Measurements from ENCODE around the gene MAP4K2. TPM values are rescaled to one million over a fixed set of nuclear protein-coding genes. Genes with fewer than 3 reads are reported as not detected.
A peak's percentile ranks its signal among the peaks of the same experiment; 100 is the strongest.

The MAP4K2 gene
- total RNA-seq, 1 experiment from 2014 or later = 24.7 TPM

- TF ChIP-seq CTCF (conservative IDR thresholded peaks at IDR 0.05) = peak; percentile 41
- peaks cover 6 to 38% (median 28%) of the 10 kb centered on the region in 3 experiments; a peak in 6 of 7 replicates for H3K36me3 Mint-ChIP-seq (ENCODE audit: insufficient read depth in 1 of 3, low read depth in 3 of 3)
- no peak overlapping the region for H2BK15ac ChIP-seq (ENCODE audit: low read depth, low read length)
- H3K23me2 ChIP-seq (ENCODE audit: insufficient read length, low read depth, low read length, poor library complexity, severe bottlenecking) = peaks cover 10% of the 10 kb centered on the region
- H3K4me2 ChIP-seq (ENCODE audit: insufficient read depth, insufficient read length, low read length) = no peak overlapping the region
- H3K23ac ChIP-seq (ENCODE audit: insufficient read length, low read depth, low read length) = no peak overlapping the region
- no peaks in the 10 kb centered on the region for H3K9me3 ChIP-seq (ENCODE audit: control insufficient read depth, low read depth, low read length)
- no peak overlapping the region for H3T11ph ChIP-seq (ENCODE audit: low read length)
- H3K27me3 Mint-ChIP-seq (ENCODE audit: low read depth) = no peaks in the 10 kb centered on the region
- no peak overlapping the region for H3K9ac ChIP-seq (ENCODE audit: extremely low read depth, insufficient read length, low read length)
- no peak overlapping the region for H2BK5ac ChIP-seq (ENCODE audit: insufficient read length, low read length)
- no peak overlapping the region for H2BK120ac ChIP-seq (ENCODE audit: low read depth, low read length, poor library complexity, severe bottlenecking)
- no peak overlapping the region for H4K8ac ChIP-seq (replicated peaks; ENCODE audit: insufficient read length, low read depth, low read length)
- no CpG with 5 or more reads among the region's 41 CpGs for WGBS (ENCODE audit: extremely low coverage, insufficient read length, low lambda C conversion rate)
- no peaks in the 10 kb centered on the region for H4K20me1 ChIP-seq (ENCODE audit: control insufficient read depth, insufficient read depth, insufficient read length)
- H3K4me1 ChIP-seq (ENCODE audit: insufficient read depth, low read length) = no peaks in the 10 kb centered on the region
- H3K79me1 ChIP-seq (ENCODE audit: insufficient read depth, low read depth, low read length, poor library complexity, severe bottlenecking) = no peaks in the 10 kb centered on the region
- peaks cover 15 to 19% of the 10 kb centered on the region in 2 experiments for H3K4me1 Mint-ChIP-seq
- no peak overlapping the region for H2BK12ac ChIP-seq (ENCODE audit: insufficient read length, low read depth, low read length)
- no peaks in the 10 kb centered on the region for H3K9me3 Mint-ChIP-seq
- no peak overlapping the region for H3K27ac ChIP-seq (ENCODE audit: insufficient read length, low read depth, low read length)
- H3K79me2 ChIP-seq (ENCODE audit: insufficient read depth, low read length) = no peaks in the 10 kb centered on the region
- no peak overlapping the region for H2BK20ac ChIP-seq (ENCODE audit: low read depth, low read length, poor library complexity, severe bottlenecking)
- H3K18ac ChIP-seq (ENCODE audit: insufficient read length, low read depth, low read length) = no peak overlapping the region
- no peak overlapping the region for H4K91ac ChIP-seq (ENCODE audit: insufficient read length, low read depth, low read length)
- DNase-seq = peak; percentile 69
- no peak overlapping the region for H3K56ac ChIP-seq (ENCODE audit: insufficient read length, low read depth, low read length)
- no peak overlapping the region for H3K4ac ChIP-seq (ENCODE audit: low read depth, low read length)
- H3K4me3 Mint-ChIP-seq = peak overlapping the region; percentile 83 to 90; a peak in 3 of 5 replicates
- H3K27ac Mint-ChIP-seq = peak overlapping the region in 2 of 3 experiments; percentile 91 to 99; a peak in 2 of 7 replicates
- H2AFZ ChIP-seq (ENCODE audit: low read length) = no peak overlapping the region
- no peak overlapping the region for H4K5ac ChIP-seq (ENCODE audit: insufficient read length, low read depth, low read length)
- no peaks in the 10 kb centered on the region for H3K27me3 ChIP-seq (ENCODE audit: insufficient read depth, low read length)
- H2AK5ac ChIP-seq (ENCODE audit: insufficient read length, low read length) = no peak overlapping the region
- H3K14ac ChIP-seq (ENCODE audit: insufficient read depth, low read length) = no peak overlapping the region
Measured at GRCh38 chr11:64804346-64805210, 1.6 kb upstream of the MAP4K2 start.

All from H9 (cell line).